Keratinocyte (primary cell): Measurements from ENCODE around the gene SGO2. TPM values are rescaled to one million over a fixed set of nuclear protein-coding genes. Genes with fewer than 3 reads are reported as not detected.

ENCODE experiments used
- DNase-seq: peaks from one replicate; pipeline ENCODE4 v3.0.0-alpha.2; 2011; ENCODE audit warnings: low read depth, missing footprints, low spot score
- FAIRE-seq: peaks from 2 replicates; lab custom pipeline; 2011; peaks lifted over from hg19 to GRCh38; lab: Jason Lieb, UNC
- H2AFZ ChIP-seq: 2 replicates; pipeline ENCODE4 v1.6.0; 2012; ENCODE audit warnings: low read length, control low read depth, inconsistent platforms; ENCODE audit not compliant: control insufficient read depth
- H3K27ac ChIP-seq: 2 replicates; pipeline ENCODE4 v1.5.1; 2011; ENCODE audit warnings: low read length; ENCODE audit not compliant: control insufficient read depth, insufficient read depth
- H3K27me3 ChIP-seq: 3 replicates; pipeline ENCODE4 v1.6.0; 2011; ENCODE audit warnings: low read length; ENCODE audit not compliant: control insufficient read depth, insufficient read depth; ENCODE audit errors: extremely low read depth
- H3K36me3 ChIP-seq, 2 experiments: 2 replicates in 1 of 2; 3 replicates in 1 of 2; pipeline ENCODE4 v1.5.1; 2011; ENCODE audit warnings: low read length in 2 of 2, mild to moderate bottlenecking in 1 of 2; ENCODE audit not compliant: control insufficient read depth in 2 of 2, insufficient read depth in 2 of 2; ENCODE audit errors: extremely low read depth in 1 of 2
- H3K4me1 ChIP-seq: 3 replicates; pipeline ENCODE4 v1.5.1; 2011; ENCODE audit warnings: low read length; ENCODE audit not compliant: control insufficient read depth, insufficient read depth; ENCODE audit errors: extremely low read depth
- H3K4me2 ChIP-seq: 3 replicates; pipeline ENCODE4 v1.6.0; 2011; ENCODE audit warnings: low read depth, low read length; ENCODE audit not compliant: control insufficient read depth, insufficient read depth; ENCODE audit errors: extremely low read depth
- H3K4me3 ChIP-seq, 3 experiments: fragments of 200-600 bp in 1 of 3; sonication (generic) in 1 of 3; 2 replicates in 2 of 3; 3 replicates in 1 of 3; pipeline ENCODE4 v1.5.1; 2011 to 2016; ENCODE audit warnings: low read length in 3 of 3, mild to moderate bottlenecking in 3 of 3, control low read depth in 2 of 3, inconsistent platforms in 1 of 3, low read depth in 1 of 3, mixed read lengths in 1 of 3, mixed run types in 1 of 3, moderate library complexity in 1 of 3; ENCODE audit not compliant: control insufficient read depth in 2 of 3, insufficient read depth in 2 of 3; ENCODE audit errors: extremely low read depth in 1 of 3
- H3K79me2 ChIP-seq: 2 replicates; pipeline ENCODE4 v1.6.0; 2012; ENCODE audit warnings: low read length; ENCODE audit not compliant: control insufficient read depth, insufficient read depth
- H3K9ac ChIP-seq: 3 replicates; pipeline ENCODE4 v1.6.0; 2011; ENCODE audit warnings: low read length; ENCODE audit not compliant: control insufficient read depth, insufficient read depth; ENCODE audit errors: extremely low read depth
- H3K9me1 ChIP-seq: 3 replicates; pipeline ENCODE4 v1.6.0; 2011; ENCODE audit warnings: low read length; ENCODE audit not compliant: control insufficient read depth, insufficient read depth; ENCODE audit errors: extremely low read depth
- H3K9me3 ChIP-seq: 2 replicates; pipeline ENCODE4 v1.5.1; 2012; ENCODE audit warnings: low read depth, low read length; ENCODE audit not compliant: control insufficient read depth
- H4K20me1 ChIP-seq: 3 replicates; pipeline ENCODE4 v1.6.0; 2011; ENCODE audit warnings: low read length; ENCODE audit not compliant: control insufficient read depth, insufficient read depth; ENCODE audit errors: extremely low read depth
- CTCF ChIP-seq, 3 experiments: IDR thresholded peaks in 1 of 3; conservative IDR thresholded peaks in 1 of 3; optimal IDR thresholded peaks in 1 of 3; 2 replicates in 2 of 3; 3 replicates in 1 of 3; pipeline versions ENCODE3 to v1.5.1; 2011; ENCODE audit warnings: low read length in 3 of 3, mild to moderate bottlenecking in 3 of 3, moderate library complexity in 2 of 3, control low read depth in 1 of 3, inconsistent platforms in 1 of 3; ENCODE audit not compliant: insufficient read depth in 2 of 3; ENCODE audit errors: extremely low read depth in 1 of 3
- EZH2 ChIP-seq: IDR thresholded peaks from one replicate; pipeline ENCODE4 v1.6.1; 2012; ENCODE audit warnings: inconsistent platforms, mild to moderate bottlenecking, low read length, moderate library complexity
- dilution Hi-C: fragments of 300-500 bp; cut with MboI; formaldehyde crosslinking; loops from one replicate; pipeline ENCODE4 v1.7.0; 2020; ENCODE audit warnings: low sequenced_read_pairs; ENCODE audit not compliant: extremely low pct_ligation_motif_present
- polyA plus RNA-seq, 5 experiments: library from polyadenylated mRNA; depleted of rRNA in 3 of 5; stranded (reverse) in 3 of 5; stranded (forward) in 1 of 5; unstranded in 1 of 5; fragments of >200 nt; gene quantifications; 1 replicate in 1 of 5; 2 replicates in 3 of 5; 3 replicates in 1 of 5; pipeline versions ENCODE4 v1.2.1 to v1.2.3, GENCODE V29; 2011 to 2012; ENCODE audit warnings: missing spikeins in 2 of 5, low read depth in 1 of 5, low replicate concordance in 1 of 5

Gene SGO2
- polyA plus RNA-seq, 1 donor (not counting 4 experiments of a cell fraction or from before 2014, with no cell fraction given) = 8.6 TPM

DNA sequence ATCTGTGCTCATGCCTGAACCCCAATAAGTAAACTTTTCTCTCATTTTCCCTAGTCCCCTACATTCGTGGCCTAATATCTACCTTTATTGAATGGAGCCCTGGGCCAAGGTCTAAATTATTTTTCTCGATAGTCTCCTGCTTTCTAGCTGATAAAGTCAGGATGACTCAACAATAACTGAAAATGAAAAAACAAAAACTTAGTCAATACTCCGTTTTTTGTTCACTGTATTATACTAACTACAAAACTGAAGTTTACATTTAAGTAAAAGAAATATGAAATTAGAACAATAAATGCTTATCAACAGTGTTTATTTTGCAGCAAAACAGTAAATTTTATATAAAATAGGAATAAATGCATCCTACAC, 92.0 kb downstream of the SGO2 start:
- no peak overlapping the region for H3K27ac ChIP-seq
- H3K4me1 ChIP-seq = peaks cover 24% of the 10 kb centered on the region
- no peaks in the 10 kb centered on the region for H4K20me1 ChIP-seq
- no peaks in the 10 kb centered on the region for H3K36me3 ChIP-seq
- no peaks in the 10 kb centered on the region for H3K79me2 ChIP-seq
- no peaks in the 10 kb centered on the region for H3K27me3 ChIP-seq
- no peaks in the 10 kb centered on the region for H3K9me1 ChIP-seq
- no peak for DNase-seq
- H3K4me3 ChIP-seq = no peak overlapping the region
- no peak for FAIRE-seq
- no peak for TF ChIP-seq EZH2
- no peak for TF ChIP-seq CTCF (optimal IDR thresholded peaks at IDR 0.05 in 1 of 3, IDR thresholded peaks at IDR 0.05 in 1 of 3, conservative IDR thresholded peaks at IDR 0.05 in 1 of 3; ENCODE audit: extremely low read depth in 1 of 3, insufficient read depth in 2 of 3, low read length in 3 of 3)
- dilution Hi-C loops = no loop called here
- H2AFZ ChIP-seq = no peak overlapping the region
- H3K9ac ChIP-seq = no peak overlapping the region
- H3K4me2 ChIP-seq = no peak overlapping the region
- no peaks in the 10 kb centered on the region for H3K9me3 ChIP-seq

- H3K36me3 ChIP-seq = no peaks in the 10 kb centered on the region
- no peaks in the 10 kb centered on the region for H3K9me3 ChIP-seq
- H2AFZ ChIP-seq = no peak overlapping the region
- H3K27ac ChIP-seq = no peak overlapping the region
- no peak overlapping the region for H3K9ac ChIP-seq
- H3K9me1 ChIP-seq = no peaks in the 10 kb centered on the region
- dilution Hi-C loops = no loop called here
- no peaks in the 10 kb centered on the region for H3K27me3 ChIP-seq
- TF ChIP-seq CTCF (optimal IDR thresholded peaks at IDR 0.05 in 1 of 3, IDR thresholded peaks at IDR 0.05 in 1 of 3, conservative IDR thresholded peaks at IDR 0.05 in 1 of 3; ENCODE audit: extremely low read depth in 1 of 3, insufficient read depth in 2 of 3, low read length in 3 of 3) (peak in 1 of 3 experiments; percentile 35), EZH2 (no peak)
- no peak overlapping the region for H3K4me2 ChIP-seq
- H3K4me3 ChIP-seq = no peak overlapping the region
- no peaks in the 10 kb centered on the region for H3K79me2 ChIP-seq
- DNase-seq (no peak), FAIRE-seq (no peak)
- peaks cover 20% of the 10 kb centered on the region for H3K4me1 ChIP-seq
- H4K20me1 ChIP-seq = no peaks in the 10 kb centered on the region
Observed at GRCh38 chr2:200618590-200619021, 92.6 kb downstream of the SGO2 start.
